Muscle layer of colon (tissue), 2 donors: Measurements from ENCODE around the gene KMT2C.
"Not testable (repeated sequence)": the region's sequence is repeated elsewhere in the genome, so short reads cannot be mapped to it uniquely, and the experiment has no call there.

ENCODE experiments used
- H3K27ac ChIP-seq: one replicate; pipeline ENCODE4 v1.7.0; 2013; ENCODE audit warnings: low read depth, mild to moderate bottlenecking, low read length, moderate library complexity
- H3K27me3 ChIP-seq, 2 donors: one replicate each; pipeline ENCODE4 v1.7.0; 2013; ENCODE audit warnings: low read length in 2 of 2, mild to moderate bottlenecking in 2 of 2; ENCODE audit not compliant: insufficient read depth in 2 of 2, control insufficient read depth in 1 of 2
- H3K36me3 ChIP-seq: one replicate; pipeline ENCODE4 v1.7.0; 2013; ENCODE audit warnings: mild to moderate bottlenecking, low read length; ENCODE audit not compliant: insufficient read depth
- H3K4me1 ChIP-seq: one replicate; pipeline ENCODE4 v1.7.0; 2013; ENCODE audit warnings: mild to moderate bottlenecking, low read length; ENCODE audit not compliant: insufficient read depth
- H3K4me3 ChIP-seq, 2 donors: one replicate each; pipeline ENCODE4 v1.7.0; 2013; ENCODE audit warnings: low read length in 2 of 2, low read depth in 1 of 2, mild to moderate bottlenecking in 1 of 2, moderate library complexity in 1 of 2
- H3K9ac ChIP-seq: one replicate; pipeline ENCODE4 v1.7.0; 2013; ENCODE audit warnings: low read length
- H3K9me3 ChIP-seq: one replicate; pipeline ENCODE4 v1.7.0; 2013; ENCODE audit warnings: mild to moderate bottlenecking, low read length
- donor health status: abdominal sarcoma.
- donor health status: Adenocarcinoma of cecum.

The KMT2C gene

DNA sequence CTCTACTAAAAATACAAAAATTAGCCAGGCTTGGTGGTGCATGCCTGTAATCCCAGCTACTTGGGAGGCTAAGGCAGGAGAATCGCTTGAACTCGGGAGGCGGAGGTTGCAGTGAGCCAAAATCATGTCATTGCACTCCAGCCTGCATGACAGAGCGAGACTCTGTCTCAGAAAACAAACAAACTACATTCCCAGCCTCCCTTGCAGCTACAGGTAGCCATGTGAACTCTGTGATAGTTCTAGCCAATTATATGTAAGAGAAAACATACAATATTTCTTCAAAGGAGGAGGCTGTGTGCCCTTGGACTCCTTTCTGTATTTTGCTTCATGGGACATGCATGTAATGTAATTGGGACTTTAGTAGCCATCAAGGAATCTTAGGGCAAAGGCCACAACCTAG, 12.6 kb downstream of the KMT2C start:
- H3K4me3 ChIP-seq: not testable (repeated sequence)

DNA sequence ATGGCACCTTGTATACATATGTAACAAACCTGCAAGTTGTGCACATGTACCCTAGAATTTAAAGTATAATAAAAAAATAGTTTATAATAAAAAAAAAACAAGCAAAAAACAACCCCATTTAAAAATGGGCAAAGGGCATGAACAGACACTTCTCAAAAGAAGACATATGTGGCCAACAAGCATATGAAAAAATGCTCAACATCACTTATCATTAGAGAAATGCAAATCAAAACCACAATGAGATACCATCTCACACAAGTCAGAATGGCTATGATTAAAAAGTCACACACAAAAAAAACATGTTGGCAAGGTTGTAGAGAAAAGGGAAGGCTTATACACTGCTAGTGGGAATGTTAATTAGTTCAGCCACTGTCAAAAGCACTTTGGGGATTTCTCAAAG, 14.9 kb downstream of the KMT2C start:
- not testable (repeated sequence) for H3K4me1 ChIP-seq, H3K4me3 ChIP-seq, H3K36me3 ChIP-seq

More for the DNA sequence above, 12.6 kb downstream of the KMT2C start:
- peaks cover 15% of the 10 kb centered on the region for H3K4me1 ChIP-seq
- H3K9me3 ChIP-seq, H3K27ac ChIP-seq, H3K27me3 ChIP-seq, H3K9ac ChIP-seq, H3K36me3 ChIP-seq: not testable (repeated sequence)

DNA sequence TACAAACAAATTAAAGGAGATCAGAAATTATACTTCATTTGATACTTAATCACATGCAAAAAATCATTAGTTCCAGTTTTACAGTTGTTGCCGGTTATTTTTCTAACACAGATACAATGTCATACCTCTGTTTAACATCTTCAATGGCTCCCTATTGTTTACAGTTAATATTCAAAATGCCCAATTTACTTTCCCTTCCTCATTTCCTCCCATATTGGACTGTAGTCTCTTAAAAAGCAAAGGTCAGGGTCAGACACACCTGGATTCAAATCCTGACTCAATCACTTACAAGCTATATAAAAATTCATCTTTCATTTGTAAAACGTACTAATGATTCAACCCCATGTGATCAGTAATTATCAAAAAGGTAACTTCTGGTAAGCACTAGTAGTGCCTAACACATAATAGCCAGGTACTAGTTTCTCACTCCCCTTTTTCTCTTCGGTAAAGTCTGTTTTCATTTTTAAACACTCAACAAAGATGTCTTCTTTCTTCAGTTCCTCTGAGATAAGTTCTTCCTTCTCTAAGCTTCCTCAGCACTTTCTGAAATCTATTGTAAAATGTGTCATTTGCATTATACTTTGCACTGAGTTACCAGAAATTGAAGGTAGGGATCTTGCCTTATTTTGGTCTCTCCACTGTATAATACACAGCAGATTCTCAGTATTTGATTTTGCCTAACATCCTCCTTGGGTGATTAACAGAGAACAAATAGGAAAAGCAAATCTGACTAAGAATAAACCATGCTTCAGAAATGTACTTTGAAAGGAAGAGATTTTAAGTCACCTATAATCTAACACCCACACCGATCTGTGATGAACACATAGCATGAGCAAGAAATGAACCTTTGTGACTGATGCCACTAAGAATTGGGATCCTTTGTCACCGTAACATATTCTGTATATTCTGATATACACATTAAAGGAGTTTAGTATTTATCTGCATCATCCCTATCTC, 16.1 kb downstream of the KMT2C start:
- Histone ChIP-seq H3K27ac (no peak overlapping the region), H3K4me3 (no peak overlapping the region), H3K27me3 (no peaks in the 10 kb centered on the region), H3K9ac (no peak overlapping the region), H3K9me3 (no peaks in the 10 kb centered on the region), H3K4me1 (peaks cover 2% of the 10 kb centered on the region), H3K36me3 (no peaks in the 10 kb centered on the region)

More for the DNA sequence above, 14.9 kb downstream of the KMT2C start:
- H3K27me3 ChIP-seq, H3K9me3 ChIP-seq, H3K27ac ChIP-seq, H3K9ac ChIP-seq: not testable (repeated sequence)

DNA sequence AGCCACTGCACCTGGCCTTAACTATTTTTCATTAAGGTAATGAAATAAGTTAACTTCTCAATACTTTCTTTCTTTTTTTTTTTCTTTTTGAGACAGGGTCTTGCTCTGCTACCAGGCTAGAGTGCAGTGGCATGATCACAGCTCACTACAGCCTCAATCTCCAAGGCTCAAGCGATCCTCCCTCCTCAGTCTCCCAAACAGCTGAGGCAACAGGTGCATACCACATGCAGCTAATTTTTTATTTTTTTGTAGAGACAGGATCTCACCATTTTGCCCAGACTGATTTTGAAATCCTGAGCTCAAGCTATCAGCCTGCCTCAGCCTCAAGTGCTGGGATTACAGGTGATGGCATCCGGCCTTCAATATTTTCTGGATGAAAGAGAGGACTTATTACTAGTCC, 21.0 kb downstream of the KMT2C start:
- no peaks in the 10 kb centered on the region for H3K9me3 ChIP-seq
- H3K4me1 ChIP-seq: no peaks in the 10 kb centered on the region
- no peaks in the 10 kb centered on the region for H3K27me3 ChIP-seq
- no peaks in the 10 kb centered on the region for H3K36me3 ChIP-seq
- no peak overlapping the region for H3K4me3 ChIP-seq
- H3K9ac ChIP-seq: no peak overlapping the region
- H3K27ac ChIP-seq: no peak overlapping the region

DNA sequence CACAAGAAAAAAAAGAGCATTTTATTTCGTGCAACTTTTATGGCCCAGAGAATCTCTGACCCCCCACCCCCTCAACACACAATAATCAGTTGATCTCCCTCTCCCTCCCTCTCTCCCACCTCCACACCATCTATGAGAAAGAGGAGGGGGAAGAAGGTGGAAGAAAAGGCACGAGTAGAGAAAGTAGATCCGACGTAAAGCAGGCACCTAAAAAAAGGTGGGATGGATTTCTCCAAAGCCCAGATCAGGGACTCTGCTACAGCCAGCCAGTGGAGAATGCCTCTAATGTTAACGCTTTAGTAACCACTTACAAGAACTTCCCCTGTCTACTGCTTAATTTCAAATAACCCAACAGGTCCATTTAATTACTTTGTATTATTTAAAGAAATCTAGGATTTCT, 24.4 kb downstream of the KMT2C start:
- Histone ChIP-seq H3K27me3 (no peaks in the 10 kb centered on the region), H3K36me3 (no peaks in the 10 kb centered on the region), H3K4me1 (no peaks in the 10 kb centered on the region), H3K9me3 (no peaks in the 10 kb centered on the region), H3K9ac (no peak overlapping the region), H3K4me3 (no peak overlapping the region), H3K27ac (no peak overlapping the region)

DNA sequence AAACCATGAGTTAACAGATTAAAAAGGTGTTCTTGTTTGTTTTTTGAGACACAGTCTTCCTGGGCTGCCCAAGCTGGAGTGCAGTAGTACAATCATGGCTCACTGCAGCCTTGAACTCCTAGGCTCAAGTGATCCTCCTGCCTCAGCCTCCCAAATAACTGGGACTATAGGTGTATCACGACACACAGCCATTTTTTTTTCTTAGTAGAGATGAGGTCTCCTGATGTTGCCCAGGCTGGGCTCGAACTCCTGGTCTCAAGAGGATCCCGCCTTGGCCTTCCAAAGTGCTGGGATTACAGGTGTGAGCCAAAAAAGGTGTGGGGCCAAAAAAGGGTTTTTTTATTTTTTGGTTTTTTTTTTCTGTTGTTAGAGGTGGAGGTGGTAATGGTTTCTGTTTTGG, 29.3 kb downstream of the KMT2C start:
- no peaks in the 10 kb centered on the region for H3K27me3 ChIP-seq
- H3K9me3 ChIP-seq: no peaks in the 10 kb centered on the region
- no peak overlapping the region for H3K27ac ChIP-seq
- no peaks in the 10 kb centered on the region for H3K36me3 ChIP-seq
- H3K4me1 ChIP-seq: no peaks in the 10 kb centered on the region
- H3K9ac ChIP-seq: no peak overlapping the region
- no peak overlapping the region for H3K4me3 ChIP-seq

DNA sequence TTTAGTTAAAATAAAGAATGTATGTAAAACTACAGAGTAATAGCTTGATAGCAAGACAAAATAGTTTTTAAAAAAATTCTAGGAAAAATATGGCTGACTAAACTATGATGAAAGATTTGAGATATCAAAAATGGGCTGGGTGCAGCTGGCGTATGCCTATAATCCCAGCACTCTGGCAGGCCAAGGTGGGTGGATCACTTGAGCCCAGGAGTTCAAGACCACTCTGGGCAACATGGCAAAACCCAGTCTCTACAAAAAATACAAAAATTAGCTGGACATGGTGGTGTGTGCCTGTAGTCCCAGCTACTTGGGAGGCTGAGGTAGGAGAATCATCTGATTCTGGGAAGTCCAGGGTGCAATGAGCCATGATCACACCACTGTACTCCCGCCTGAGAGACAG, 29.8 kb downstream of the KMT2C start:
- H3K4me3 ChIP-seq, H3K27ac ChIP-seq, H3K9me3 ChIP-seq, H3K36me3 ChIP-seq, H3K9ac ChIP-seq, H3K4me1 ChIP-seq, H3K27me3 ChIP-seq: not testable (repeated sequence)

DNA sequence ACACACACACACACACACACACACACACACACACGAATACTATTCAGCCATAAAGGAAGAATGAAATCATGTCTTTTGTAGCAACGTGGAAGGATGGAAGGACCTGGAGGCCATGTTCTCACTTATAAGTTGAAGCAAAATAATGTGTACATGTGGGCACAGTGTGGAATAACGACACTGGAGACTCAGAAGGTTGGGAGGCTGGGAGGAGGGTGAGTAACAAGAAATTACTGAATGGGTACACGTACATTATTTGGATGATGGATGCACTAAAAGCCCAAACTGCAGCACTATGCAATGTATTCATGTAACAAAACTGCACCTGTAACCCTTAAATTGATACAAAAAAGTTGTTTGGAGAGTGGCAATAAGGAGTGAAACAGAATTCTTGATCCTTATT, 32.1 kb downstream of the KMT2C start:
- H3K27me3 ChIP-seq: no peaks in the 10 kb centered on the region
- no peaks in the 10 kb centered on the region for H3K36me3 ChIP-seq
- no peak overlapping the region for H3K4me3 ChIP-seq
- H3K9me3 ChIP-seq: no peaks in the 10 kb centered on the region
- no peak overlapping the region for H3K9ac ChIP-seq
- H3K4me1 ChIP-seq: peaks cover 1% of the 10 kb centered on the region
- no peak overlapping the region for H3K27ac ChIP-seq

DNA sequence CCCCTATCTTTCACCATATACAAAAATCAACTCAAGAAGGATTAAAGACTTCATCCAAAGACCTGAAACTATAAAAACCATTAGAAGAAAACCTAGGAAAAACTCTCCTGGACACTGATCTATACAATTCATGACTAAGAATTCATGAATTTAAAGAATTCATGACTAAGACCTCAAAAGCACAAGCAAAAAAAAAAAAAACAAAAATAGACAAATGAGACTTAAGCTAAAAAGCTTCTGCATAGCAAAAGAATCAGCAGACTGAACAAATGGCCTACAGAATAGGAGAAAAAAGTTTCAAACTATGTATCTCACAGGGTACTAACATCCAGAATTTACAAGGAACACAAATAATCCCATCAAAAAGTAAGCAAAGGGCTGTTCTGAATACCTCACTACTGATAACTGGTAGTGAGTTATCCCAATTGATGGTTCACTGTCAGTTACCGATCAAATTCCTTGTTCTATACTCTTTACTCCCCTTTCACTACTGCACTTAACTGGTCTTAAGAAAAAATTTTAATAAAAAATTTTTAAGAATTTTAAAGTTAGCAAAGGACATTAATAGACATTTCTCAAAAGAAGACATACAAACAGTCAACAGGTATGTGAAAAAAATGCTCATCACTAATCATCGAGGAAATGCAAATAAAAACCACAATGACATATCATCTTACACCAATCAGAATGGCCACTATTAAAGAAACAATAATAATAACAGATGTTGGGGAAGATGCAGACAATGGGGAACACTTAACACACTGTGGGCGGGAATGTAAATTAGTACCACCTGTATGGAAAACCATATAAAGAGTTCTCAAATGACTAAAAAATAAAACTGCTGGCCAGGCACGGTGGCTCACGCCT, 33.2 kb downstream of the KMT2C start:
- H3K9me3 ChIP-seq: no peaks in the 10 kb centered on the region
- H3K4me1 ChIP-seq: peaks cover 4% of the 10 kb centered on the region
- no peak overlapping the region for H3K4me3 ChIP-seq
- H3K36me3 ChIP-seq: no peaks in the 10 kb centered on the region
- H3K9ac ChIP-seq: no peak overlapping the region
- no peaks in the 10 kb centered on the region for H3K27me3 ChIP-seq
- H3K27ac ChIP-seq: no peak overlapping the region

DNA sequence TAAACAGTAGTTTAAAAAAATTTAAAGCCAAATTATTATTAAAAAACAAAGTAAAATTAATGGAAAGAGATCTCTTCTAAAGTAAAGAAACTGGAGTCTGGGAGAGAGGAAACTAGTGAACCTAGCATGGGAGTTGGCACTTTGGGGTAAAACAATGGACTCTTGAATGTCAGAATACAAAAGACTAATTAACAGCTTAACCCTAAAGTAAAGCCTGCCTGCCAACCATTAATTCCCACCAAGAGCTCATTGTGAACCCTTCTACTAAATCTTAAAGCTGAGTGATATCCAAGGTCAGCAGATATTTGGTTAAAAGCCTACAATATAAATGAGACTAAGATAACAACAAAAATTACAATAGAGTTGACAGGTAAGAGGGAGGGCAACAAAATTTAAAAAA, 36.5 kb downstream of the KMT2C start:
- Histone ChIP-seq H3K36me3 (no peaks in the 10 kb centered on the region), H3K27me3 (no peaks in the 10 kb centered on the region), H3K4me1 (peaks cover 4% of the 10 kb centered on the region), H3K4me3 (no peak overlapping the region), H3K27ac (no peak overlapping the region), H3K9me3 (no peaks in the 10 kb centered on the region), H3K9ac (no peak overlapping the region)

DNA sequence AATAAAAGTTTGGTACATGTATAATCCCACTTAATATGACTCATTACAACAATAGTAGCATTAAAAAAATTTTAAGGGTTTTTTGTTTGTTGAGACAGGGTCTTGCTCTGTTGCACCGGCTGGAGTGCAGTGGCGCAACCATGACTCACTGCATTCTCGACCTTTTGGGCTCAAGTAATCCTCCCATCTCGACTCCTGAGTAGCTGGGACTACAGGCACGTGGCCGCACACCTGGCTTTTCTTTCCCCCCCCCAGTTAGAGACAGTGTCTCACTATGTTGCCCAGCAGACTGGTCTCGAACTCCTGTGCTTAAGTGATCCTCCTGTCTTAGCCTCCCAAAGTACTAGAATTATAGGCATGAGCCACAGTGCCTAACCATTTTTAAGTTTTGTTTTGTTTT, 40.7 kb downstream of the KMT2C start:
- no peaks in the 10 kb centered on the region for H3K9me3 ChIP-seq
- no peak overlapping the region for H3K27ac ChIP-seq
- no peaks in the 10 kb centered on the region for H3K27me3 ChIP-seq
- peaks cover 4% of the 10 kb centered on the region for H3K4me1 ChIP-seq
- no peak overlapping the region for H3K4me3 ChIP-seq
- no peaks in the 10 kb centered on the region for H3K36me3 ChIP-seq
- no peak overlapping the region for H3K9ac ChIP-seq
